Measurements from ENCODE around the gene SMG6. TPM values are rescaled to one million over a fixed set of nuclear protein-coding genes. Genes with fewer than 3 reads are reported as not detected.

SMG6 gene
- total and polyA plus RNA-seq, 2 of the 8 experiments (the other 6 are each of a cell fraction or from before 2014, with no cell fraction given) = 18.5 to 25.2 TPM

- no peak overlapping the region for H3K4me2 ChIP-seq (ENCODE audit: insufficient read depth in 1 of 2, low read depth in 2 of 2, low read length in 2 of 2)
- H3K9me3 ChIP-seq (ENCODE audit: insufficient read depth in 2 of 2, low read depth in 1 of 2, low read length in 1 of 2) = no peaks in the 10 kb centered on the region
- no peak overlapping the region for H3K4me3 ChIP-seq (ENCODE audit: extremely low read depth in 1 of 4, insufficient read depth in 2 of 4, low read depth in 3 of 4, low read length in 4 of 4)
- no peaks in the 10 kb centered on the region for H3K27me3 ChIP-seq (replicated peaks in 1 of 4; ENCODE audit: control insufficient read depth in 3 of 4, extremely low read depth in 1 of 4, insufficient read depth in 3 of 4, low read length in 3 of 4)
- no peak overlapping the region for H3K18ac ChIP-seq (ENCODE audit: extremely low read depth, low read length)
- H2BK20ac ChIP-seq (ENCODE audit: low read length) = no peak overlapping the region
- H4K91ac ChIP-seq (replicated peaks; ENCODE audit: insufficient read length, low read length) = no peak overlapping the region
- WGBS, 2 experiments (ENCODE audit: extremely low coverage in 1 of 2, insufficient coverage in 1 of 2, insufficient read length in 1 of 2, insufficient replicate concordance in 2 of 2, low coverage in 1 of 2, low lambda C conversion rate in 2 of 2, missing lambda C conversion rate in 1 of 2) = 85% methylated on average over 9 of the region's 9 CpGs; no CpG with 5 or more reads in 1 of the 2 experiments
- no peaks in the 10 kb centered on the region for H3K79me2 ChIP-seq (ENCODE audit: control insufficient read depth in 1 of 2, insufficient read depth in 2 of 2, low read length in 2 of 2)
- no peak overlapping the region for H3K27ac ChIP-seq (ENCODE audit: low read depth, low read length)
- H2BK120ac ChIP-seq (replicated peaks; ENCODE audit: low read depth, low read length) = no peak overlapping the region
- no peak overlapping the region for H2BK15ac ChIP-seq (ENCODE audit: low read length)
- no peak overlapping the region for H3K56ac ChIP-seq (replicated peaks; ENCODE audit: insufficient read length, low read depth, low read length)
- no peak for TF ChIP-seq MAX (IDR thresholded peaks at IDR 0.05)
- no peak for TF ChIP-seq GABPA (IDR thresholded peaks at IDR 0.05; ENCODE audit: borderline replicate concordance, insufficient read depth, low read length)
- no peak for TF ChIP-seq KDM1A (IDR thresholded peaks at IDR 0.05; ENCODE audit: borderline replicate concordance, low read length)
- no peak for TF ChIP-seq SP2 (IDR thresholded peaks at IDR 0.05; ENCODE audit: low read length)
- TF ChIP-seq POLR2A (IDR thresholded peaks at IDR 0.05; ENCODE audit: control extremely low read depth in 1 of 2, low read depth in 2 of 2, low read length in 2 of 2) = no peak
- no peak for TF ChIP-seq BACH1 (IDR thresholded peaks at IDR 0.05; ENCODE audit: low read length)
- H3K23ac ChIP-seq (ENCODE audit: insufficient read length) = no peak overlapping the region
- no peak overlapping the region for H2AFZ ChIP-seq (ENCODE audit: low read length)
- no peak overlapping the region for H4K5ac ChIP-seq (ENCODE audit: insufficient read length, low read depth, low read length)
- H4K8ac ChIP-seq (ENCODE audit: extremely low read depth, insufficient read depth, low read length) = no peak overlapping the region
- no peaks in the 10 kb centered on the region for H4K20me1 ChIP-seq (replicated peaks in 1 of 2; ENCODE audit: control insufficient read depth in 1 of 2, insufficient read depth in 2 of 2, low read length in 2 of 2)
- no peak overlapping the region for H2BK5ac ChIP-seq (ENCODE audit: low read depth, low read length)
- H3K14ac ChIP-seq (ENCODE audit: insufficient read length) = no peak overlapping the region
- H3K79me1 ChIP-seq (ENCODE audit: low read depth, low read length) = no peaks in the 10 kb centered on the region
- FAIRE-seq (no peak), DNase-seq (ENCODE audit: low read depth in 1 of 2, low spot score in 2 of 2) (no peak)
- CTCF ChIA-PET (ENCODE audit: partially characterized antibody) = interaction anchor here (1.6 kb wide), 1 partner anchor 10 kb away, joined by 4 read pairs; no protein-coding TSS in a partner anchor
- no peak overlapping the region for H3K4ac ChIP-seq (replicated peaks; ENCODE audit: insufficient read length, low read depth, low read length)
- H3K4me1 ChIP-seq (replicated peaks in 1 of 4; ENCODE audit: control insufficient read depth in 3 of 4, insufficient read depth in 4 of 4, low read length in 3 of 4) = peaks cover 0 to 12% (median 7%) of the 10 kb centered on the region in 4 experiments; a peak in 5 of 7 replicates
- H3K9ac ChIP-seq (replicated peaks in 1 of 4; ENCODE audit: extremely low read depth in 1 of 4, low read depth in 3 of 4, low read length in 3 of 4) = no peak overlapping the region
- POLR2A ChIA-PET (ENCODE audit: partially characterized antibody) = interaction anchor here (1.3 kb wide), 1 partner anchor 15 kb away, joined by 3 read pairs; no protein-coding TSS in a partner anchor
- H3K36me3 ChIP-seq (ENCODE audit: control insufficient read depth in 2 of 4, insufficient read depth in 4 of 4, low read length in 3 of 4) = no peaks in the 10 kb centered on the region; a peak in 1 of 8 replicates
- H2AK5ac ChIP-seq (ENCODE audit: low read depth, low read length) = no peak overlapping the region
- no peak overlapping the region for H2BK12ac ChIP-seq (ENCODE audit: low read depth, low read length)
- no peaks in the 10 kb centered on the region for H3K23me2 ChIP-seq (ENCODE audit: low read depth, low read length)
These were observed 111.8 kb downstream of the SMG6 start for GRCh38 chr17:2191785-2192184.
